T47D (cell line): ENCODE data around the gene BPIFB4.
"Not testable (repeated sequence)": the region's sequence is repeated elsewhere in the genome, so short reads cannot be mapped to it uniquely, and the experiment has no call there.

Source experiments
- DNase-seq, 2 experiments: peaks; one replicate each; pipeline versions ENCODE4 v3.0.0 to v3.0.0-alpha.2; 2011 to 2012; ENCODE audit warnings: low read depth in 1 of 2, low spot score in 1 of 2
- JUND ChIP-seq: IDR thresholded peaks from 2 replicates; pipeline ENCODE4 v1.6.1; 2012; ENCODE audit warnings: low read depth
- in situ Hi-C: cut with HindIII; loops from 2 replicates; pipeline ENCODE4 v1.10.0; 2016; ENCODE audit warnings: low sequenced_read_pairs, low pct_unique_long_range_greater_than_20kb

The BPIFB4 gene

GRCh38 chr20:33082546-33082945, 3.1 kb downstream of the BPIFB4 start:
- no peak for DNase-seq
- in situ Hi-C loops: no loop called here
- TF ChIP-seq JUND: no peak

GRCh38 chr20:33083544-33084340, 4.3 kb downstream of the BPIFB4 start:
- TF ChIP-seq JUND: no peak
- DNase-seq: no peak
- in situ Hi-C loops: no loop called here

DNA sequence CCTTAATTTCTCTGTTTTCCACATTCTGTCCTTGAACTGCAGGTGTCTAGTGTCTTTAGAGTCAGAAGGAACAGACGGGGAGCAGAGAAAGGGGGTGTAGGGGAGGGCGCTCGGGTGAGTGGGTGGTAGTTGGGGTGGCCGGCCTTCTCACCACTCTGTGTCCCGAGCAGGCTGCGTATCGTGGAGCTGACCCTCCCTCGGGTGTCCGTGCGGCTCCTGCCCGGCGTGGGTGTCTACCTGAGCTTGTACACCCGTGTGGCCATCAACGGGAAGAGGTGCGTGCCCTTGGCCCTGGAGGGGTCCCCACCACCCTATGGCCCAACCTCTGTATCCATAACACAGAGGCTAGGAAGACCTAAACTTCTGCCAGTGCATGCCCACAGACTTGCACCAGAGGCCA, 5.3 kb downstream of the BPIFB4 start:
- TF ChIP-seq JUND: no peak

GRCh38 chr20:33086052-33086722, 6.7 kb downstream of the BPIFB4 start:
- no peak for DNase-seq
- no peak for TF ChIP-seq JUND
- in situ Hi-C loops: no loop called here

More for the DNA sequence above, 5.3 kb downstream of the BPIFB4 start:
- in situ Hi-C loops: no loop called here
- DNase-seq: no peak

GRCh38 chr20:33091147-33091546, 11.7 kb downstream of the BPIFB4 start:
- DNase-seq: no peak
- TF ChIP-seq JUND: no peak
- in situ Hi-C loops: no loop called here

DNA sequence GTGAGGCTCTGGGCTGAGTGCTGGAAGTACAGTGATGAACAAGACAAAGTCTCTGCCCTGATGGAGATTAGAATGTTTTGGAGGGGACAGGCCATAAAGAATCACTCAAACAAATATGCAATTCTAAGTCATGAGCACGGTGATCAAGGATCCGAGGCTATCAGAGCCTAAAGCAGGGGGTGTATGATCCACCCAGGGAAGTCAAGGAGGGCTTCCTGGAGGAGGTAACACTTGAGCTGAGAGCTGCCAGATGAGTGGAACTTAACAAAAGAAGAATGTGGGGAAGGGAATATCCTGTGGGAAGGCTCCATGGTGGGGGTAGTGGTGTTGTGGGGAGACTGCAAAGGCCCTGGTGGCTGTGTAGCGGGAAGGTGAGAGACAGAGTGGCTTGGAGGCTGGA, 12.2 kb downstream of the BPIFB4 start:
- no peak for DNase-seq
- in situ Hi-C loops: no loop called here
- no peak for TF ChIP-seq JUND

DNA sequence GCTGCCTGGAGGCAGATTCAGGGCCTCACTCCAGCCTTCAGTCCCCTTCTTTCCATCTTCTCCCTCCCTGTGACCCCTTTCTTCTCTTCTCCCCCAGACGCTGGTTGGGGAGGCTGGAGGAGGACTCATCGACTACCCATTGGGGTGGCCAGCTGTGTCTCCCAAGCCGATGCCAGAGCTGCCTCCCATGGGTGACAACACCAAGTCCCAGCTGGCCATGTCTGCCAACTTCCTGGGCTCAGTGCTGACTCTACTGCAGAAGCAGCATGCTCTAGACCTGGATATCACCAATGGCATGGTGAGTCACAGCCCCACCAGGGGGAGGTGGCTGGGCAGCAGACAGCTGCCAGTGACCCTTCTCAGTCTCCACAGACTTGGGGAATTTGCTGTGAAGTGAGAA, 12.9 kb downstream of the BPIFB4 start:
- no peak for DNase-seq
- no peak for TF ChIP-seq JUND
- in situ Hi-C loops: no loop called here

DNA sequence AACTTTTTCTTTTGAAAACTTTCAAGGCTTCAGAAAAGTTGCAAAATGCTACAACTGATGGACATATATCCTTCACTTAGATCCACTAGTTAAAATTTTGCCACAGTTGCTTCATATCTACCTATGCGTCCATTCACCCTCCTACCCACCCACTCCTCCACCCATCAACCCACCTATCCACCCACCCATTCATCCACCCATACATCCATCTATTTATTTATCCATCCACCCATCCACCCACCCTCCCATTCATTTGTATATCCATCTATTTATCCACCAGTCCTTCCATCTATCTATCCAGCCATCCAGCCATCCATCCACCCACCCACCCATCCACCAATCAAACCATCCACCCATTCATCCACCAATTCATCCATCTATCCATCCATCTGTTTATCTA, 13.6 kb downstream of the BPIFB4 start:
- TF ChIP-seq JUND: no peak
- no peak for DNase-seq
- in situ Hi-C loops: no loop called here

- no peak for DNase-seq
- no peak for TF ChIP-seq JUND
- in situ Hi-C loops: no loop called here
Measured at GRCh38 chr20:33093582-33093981, 14.1 kb downstream of the BPIFB4 start.

GRCh38 chr20:33095249-33095648, 15.8 kb downstream of the BPIFB4 start:
- no peak for TF ChIP-seq JUND
- DNase-seq: no peak
- in situ Hi-C loops: no loop called here

DNA sequence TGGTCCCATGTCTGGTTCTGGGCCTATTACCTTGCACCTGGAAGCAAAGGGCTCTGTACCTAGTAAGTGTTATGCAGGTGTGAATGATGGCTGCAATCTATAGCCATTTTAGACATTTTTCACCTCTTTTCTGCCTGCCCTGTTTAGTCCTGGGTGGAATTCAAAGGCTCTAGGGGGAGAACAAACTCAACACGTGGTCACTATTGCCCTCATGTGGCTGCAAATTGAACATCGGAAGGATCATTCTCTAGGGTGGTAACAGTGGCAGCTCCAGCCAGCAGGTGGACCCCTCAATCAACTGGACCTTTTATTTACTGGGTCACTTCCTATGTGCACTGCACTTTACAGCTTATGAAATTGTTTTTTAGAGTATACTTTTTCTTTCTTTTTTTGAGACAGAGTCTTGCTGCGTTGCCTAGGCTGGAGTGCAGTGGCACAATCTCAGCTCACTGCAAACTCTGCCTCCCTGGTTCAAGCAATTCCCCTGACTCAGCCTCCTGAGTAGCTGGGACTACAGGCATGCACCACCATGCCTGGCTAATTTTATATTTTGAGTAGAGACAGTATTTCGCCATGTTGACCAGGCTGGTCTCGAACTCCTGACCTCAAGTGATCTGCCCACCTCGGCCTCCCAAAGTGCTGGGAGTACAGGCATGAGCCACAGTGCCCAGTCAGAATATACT, 16.6 kb downstream of the BPIFB4 start:
- in situ Hi-C loops: not testable (repeated sequence)
- peak; percentile 88 to 90 for DNase-seq

- in situ Hi-C loops: no loop called here
- no peak for DNase-seq
- TF ChIP-seq JUND: no peak
Measured at GRCh38 chr20:33097001-33097400, 17.6 kb downstream of the BPIFB4 start.
